Uterus (tissue), 2 donors: ENCODE data around the gene KCTD3.

Source experiments
- POLR2A ChIP-seq, 2 donors: fragments of 450-650 bp; IDR thresholded peaks; one replicate each; pipeline ENCODE4 v1.6.1; 2016; ENCODE audit warnings: antibody characterized with exemption in 2 of 2, mild to moderate bottlenecking in 1 of 2, moderate library complexity in 1 of 2
- TF ChIP-seq, protein P1 (sequence below), 4 experiments: fragments of 200-600 bp in 2 of 4; fragments of 450-650 bp in 2 of 4; sonication (generic) in 2 of 4; IDR thresholded peaks; one replicate each; pipeline ENCODE4 v1.5.1; 2016 to 2019; ENCODE audit warnings: antibody characterized with exemption in 4 of 4, mild to moderate bottlenecking in 2 of 4, moderate library complexity in 1 of 4

DNA sequence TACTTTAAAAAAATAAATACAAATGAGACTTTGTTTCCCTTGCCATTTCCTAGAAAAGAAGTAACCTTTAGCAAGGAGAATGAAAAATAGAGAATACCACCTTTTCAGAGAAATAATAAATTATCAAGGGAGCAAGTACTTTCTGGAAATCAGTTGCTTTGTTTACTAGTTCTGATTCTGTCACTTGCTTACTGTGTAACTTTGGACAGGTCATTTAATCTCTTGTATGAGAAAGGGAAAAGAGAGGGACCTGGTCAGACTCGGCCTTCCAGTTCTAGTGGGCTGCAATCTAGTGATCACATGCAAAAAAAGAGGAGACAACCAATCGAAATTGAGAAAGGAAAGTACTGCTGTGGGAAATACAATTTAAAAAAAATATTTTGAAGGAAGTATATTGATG lies 34.2 kb downstream of the KCTD3 start:
- TF ChIP-seq, protein P1, sequence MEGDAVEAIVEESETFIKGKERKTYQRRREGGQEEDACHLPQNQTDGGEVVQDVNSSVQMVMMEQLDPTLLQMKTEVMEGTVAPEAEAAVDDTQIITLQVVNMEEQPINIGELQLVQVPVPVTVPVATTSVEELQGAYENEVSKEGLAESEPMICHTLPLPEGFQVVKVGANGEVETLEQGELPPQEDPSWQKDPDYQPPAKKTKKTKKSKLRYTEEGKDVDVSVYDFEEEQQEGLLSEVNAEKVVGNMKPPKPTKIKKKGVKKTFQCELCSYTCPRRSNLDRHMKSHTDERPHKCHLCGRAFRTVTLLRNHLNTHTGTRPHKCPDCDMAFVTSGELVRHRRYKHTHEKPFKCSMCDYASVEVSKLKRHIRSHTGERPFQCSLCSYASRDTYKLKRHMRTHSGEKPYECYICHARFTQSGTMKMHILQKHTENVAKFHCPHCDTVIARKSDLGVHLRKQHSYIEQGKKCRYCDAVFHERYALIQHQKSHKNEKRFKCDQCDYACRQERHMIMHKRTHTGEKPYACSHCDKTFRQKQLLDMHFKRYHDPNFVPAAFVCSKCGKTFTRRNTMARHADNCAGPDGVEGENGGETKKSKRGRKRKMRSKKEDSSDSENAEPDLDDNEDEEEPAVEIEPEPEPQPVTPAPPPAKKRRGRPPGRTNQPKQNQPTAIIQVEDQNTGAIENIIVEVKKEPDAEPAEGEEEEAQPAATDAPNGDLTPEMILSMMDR (IDR thresholded peaks at IDR 0.05): no peak
- TF ChIP-seq POLR2A (IDR thresholded peaks at IDR 0.05): no peak
